ENCODE data around the gene DNAJC5.

Gene DNAJC5

GRCh38 chr20:63979229-63979556 is 84.3 kb downstream of the DNAJC5 start:
- TF ChIP-seq POLR2A (IDR thresholded peaks at IDR 0.05; ENCODE audit: low read length) (no peak), GATA1 (IDR thresholded peaks at IDR 0.05; ENCODE audit: low read depth, low read length) (no peak)
- no peak for DNase-seq

- TF ChIP-seq POLR2A (IDR thresholded peaks at IDR 0.05; ENCODE audit: low read length) (no peak), GATA1 (IDR thresholded peaks at IDR 0.05; ENCODE audit: low read depth, low read length) (no peak)
- DNase-seq = peak; percentile 65 to 74
These were observed 84.8 kb downstream of the DNAJC5 start, which contains the start of gene SAMD10 for GRCh38 chr20:63979557-63980316. SAMD10 (minus strand) TSS chr20:63979642; CDS start chr20:63979467, 175 bp downstream.

GRCh38 chr20:63980317-63980805 is 85.4 kb downstream of the DNAJC5 start:
- TF ChIP-seq POLR2A (IDR thresholded peaks at IDR 0.05; ENCODE audit: low read length) (no peak), GATA1 (IDR thresholded peaks at IDR 0.05; ENCODE audit: low read depth, low read length) (no peak)
- no peak for DNase-seq

GRCh38 chr20:63980806-63981728 is 86.1 kb downstream of the DNAJC5 start, which contains the start of gene PRPF6:
PRPF6 (plus strand) TSS chr20:63981132; CDS start chr20:63981246, 114 bp downstream.
- DNase-seq = peak; percentile 98
- TF ChIP-seq GATA1 (IDR thresholded peaks at IDR 0.05; ENCODE audit: low read depth, low read length) (no peak), POLR2A (IDR thresholded peaks at IDR 0.05; ENCODE audit: low read length) (peak; percentile 69)

- no peak for DNase-seq
- TF ChIP-seq GATA1 (IDR thresholded peaks at IDR 0.05; ENCODE audit: low read depth, low read length) (no peak), POLR2A (IDR thresholded peaks at IDR 0.05; ENCODE audit: low read length) (no peak)
These were observed 88.0 kb downstream of the DNAJC5 start for GRCh38 chr20:63982937-63983336.
